Measurements from ENCODE around the gene P2RX6. TPM values are rescaled to one million over a fixed set of nuclear protein-coding genes. Genes with fewer than 3 reads are reported as not detected.

Gene P2RX6
- total and polyA plus RNA-seq, 4 donors, result 0.05 to 0.59 (median 0.33) TPM

GRCh38 chr22:20972933-20973577 lies 41.9 kb upstream of the P2RX6 start (continued):
- TF ChIP-seq, protein P1, sequence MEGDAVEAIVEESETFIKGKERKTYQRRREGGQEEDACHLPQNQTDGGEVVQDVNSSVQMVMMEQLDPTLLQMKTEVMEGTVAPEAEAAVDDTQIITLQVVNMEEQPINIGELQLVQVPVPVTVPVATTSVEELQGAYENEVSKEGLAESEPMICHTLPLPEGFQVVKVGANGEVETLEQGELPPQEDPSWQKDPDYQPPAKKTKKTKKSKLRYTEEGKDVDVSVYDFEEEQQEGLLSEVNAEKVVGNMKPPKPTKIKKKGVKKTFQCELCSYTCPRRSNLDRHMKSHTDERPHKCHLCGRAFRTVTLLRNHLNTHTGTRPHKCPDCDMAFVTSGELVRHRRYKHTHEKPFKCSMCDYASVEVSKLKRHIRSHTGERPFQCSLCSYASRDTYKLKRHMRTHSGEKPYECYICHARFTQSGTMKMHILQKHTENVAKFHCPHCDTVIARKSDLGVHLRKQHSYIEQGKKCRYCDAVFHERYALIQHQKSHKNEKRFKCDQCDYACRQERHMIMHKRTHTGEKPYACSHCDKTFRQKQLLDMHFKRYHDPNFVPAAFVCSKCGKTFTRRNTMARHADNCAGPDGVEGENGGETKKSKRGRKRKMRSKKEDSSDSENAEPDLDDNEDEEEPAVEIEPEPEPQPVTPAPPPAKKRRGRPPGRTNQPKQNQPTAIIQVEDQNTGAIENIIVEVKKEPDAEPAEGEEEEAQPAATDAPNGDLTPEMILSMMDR (IDR thresholded peaks at IDR 0.05; ENCODE audit: low read depth, low read length, missing input control), result no peak
- TF ChIP-seq FOXA1 (IDR thresholded peaks at IDR 0.05) (no peak), HNF4A (conservative IDR thresholded peaks at IDR 0.05) (no peak), FOXA2 (IDR thresholded peaks at IDR 0.05) (no peak), NR2F2 (IDR thresholded peaks at IDR 0.05) (no peak)
- TF ChIP-seq, protein P2, sequence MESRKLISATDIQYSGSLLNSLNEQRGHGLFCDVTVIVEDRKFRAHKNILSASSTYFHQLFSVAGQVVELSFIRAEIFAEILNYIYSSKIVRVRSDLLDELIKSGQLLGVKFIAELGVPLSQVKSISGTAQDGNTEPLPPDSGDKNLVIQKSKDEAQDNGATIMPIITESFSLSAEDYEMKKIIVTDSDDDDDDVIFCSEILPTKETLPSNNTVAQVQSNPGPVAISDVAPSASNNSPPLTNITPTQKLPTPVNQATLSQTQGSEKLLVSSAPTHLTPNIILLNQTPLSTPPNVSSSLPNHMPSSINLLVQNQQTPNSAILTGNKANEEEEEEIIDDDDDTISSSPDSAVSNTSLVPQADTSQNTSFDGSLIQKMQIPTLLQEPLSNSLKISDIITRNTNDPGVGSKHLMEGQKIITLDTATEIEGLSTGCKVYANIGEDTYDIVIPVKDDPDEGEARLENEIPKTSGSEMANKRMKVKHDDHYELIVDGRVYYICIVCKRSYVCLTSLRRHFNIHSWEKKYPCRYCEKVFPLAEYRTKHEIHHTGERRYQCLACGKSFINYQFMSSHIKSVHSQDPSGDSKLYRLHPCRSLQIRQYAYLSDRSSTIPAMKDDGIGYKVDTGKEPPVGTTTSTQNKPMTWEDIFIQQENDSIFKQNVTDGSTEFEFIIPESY (IDR thresholded peaks at IDR 0.05), result no peak

DNA sequence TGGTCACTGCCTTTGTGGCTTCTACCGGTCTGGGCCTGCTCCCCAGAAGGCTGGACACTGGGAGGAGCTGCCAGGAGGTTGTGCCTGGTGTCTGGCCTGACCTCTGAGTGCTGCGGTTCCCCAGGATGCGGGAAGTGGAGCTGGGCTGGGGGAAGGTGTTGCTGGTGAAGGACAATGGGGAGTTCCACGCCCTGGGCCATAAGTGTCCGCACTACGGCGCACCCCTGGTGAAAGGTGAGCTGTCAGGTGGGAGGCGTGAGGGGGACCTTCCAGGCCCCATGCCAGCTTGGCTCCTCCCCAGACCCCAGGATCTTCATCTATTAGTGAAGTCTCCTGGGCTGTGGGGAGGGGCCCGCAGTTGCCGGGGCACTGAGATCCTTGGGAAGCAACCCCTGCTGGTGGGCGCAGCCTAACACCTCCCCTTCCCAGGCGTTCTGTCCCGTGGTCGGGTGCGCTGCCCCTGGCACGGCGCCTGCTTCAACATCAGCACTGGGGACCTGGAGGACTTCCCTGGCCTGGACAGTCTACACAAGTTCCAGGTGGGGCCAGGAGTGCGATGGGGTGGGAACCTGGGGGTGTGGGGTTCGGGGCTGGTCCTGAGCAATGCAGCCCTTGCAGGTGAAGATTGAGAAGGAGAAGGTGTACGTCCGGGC lies 41.2 kb upstream of the P2RX6 start:
- Histone ChIP-seq H3K27me3 (ENCODE audit: control insufficient read depth in 4 of 4, insufficient read depth in 4 of 4, low read length in 3 of 4) (no peaks in the 10 kb centered on the region), H3K27ac (ENCODE audit: low read depth in 1 of 2, low read length in 2 of 2) (no peak overlapping the region), H3K4me3 (ENCODE audit: low read depth in 1 of 3, low read length in 3 of 3) (no peak overlapping the region), H3K9ac (ENCODE audit: low read depth in 1 of 2, low read length in 2 of 2) (no peak overlapping the region), H3K9me3 (ENCODE audit: control insufficient read depth in 4 of 4, low read length in 3 of 4) (no peaks in the 10 kb centered on the region), H3K36me3 (ENCODE audit: control insufficient read depth in 4 of 4, insufficient read depth in 3 of 4, low read depth in 1 of 4, low read length in 3 of 4) (no peaks in the 10 kb centered on the region), H3K4me1 (ENCODE audit: control insufficient read depth in 4 of 4, insufficient read depth in 4 of 4, low read length in 3 of 4) (peaks cover 0 to 1% (median 0%) of the 10 kb centered on the region in 4 donors)
- TF ChIP-seq FOXA2 (IDR thresholded peaks at IDR 0.05), result no peak
- no peak for DNase-seq (ENCODE audit: low spot score)
- WGBS, result 73% methylated on average over 21 of the region's 21 CpGs

DNA sequence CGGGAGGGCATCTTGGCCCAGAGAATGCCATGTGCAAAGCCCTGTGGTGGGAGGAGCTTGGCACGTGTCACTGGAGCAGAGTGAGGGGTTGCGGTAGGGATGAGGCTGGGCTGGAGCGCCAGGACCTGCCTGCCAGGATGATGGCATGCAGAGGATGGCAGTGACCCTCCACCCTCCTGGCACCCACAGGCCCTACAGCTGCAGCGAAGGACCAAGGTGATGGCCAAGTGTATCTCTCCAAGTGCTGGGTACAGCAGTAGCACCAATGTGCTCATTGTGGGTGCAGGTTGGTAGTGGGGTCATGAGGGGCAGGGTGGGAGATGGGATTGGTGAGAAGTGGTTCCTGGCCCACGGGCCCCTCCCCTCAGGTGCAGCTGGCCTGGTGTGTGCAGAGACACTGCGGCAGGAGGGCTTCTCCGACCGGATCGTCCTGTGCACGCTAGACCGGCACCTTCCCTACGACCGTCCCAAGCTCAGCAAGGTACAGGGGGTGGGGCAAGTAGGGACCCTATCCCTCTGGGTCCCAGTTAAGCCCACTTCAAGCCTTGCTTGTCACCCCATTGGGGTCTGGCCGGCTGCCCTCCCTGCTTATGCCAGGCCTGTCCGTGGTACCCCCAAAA lies 40.5 kb upstream of the P2RX6 start:
- no peak for DNase-seq (ENCODE audit: low spot score)
- Histone ChIP-seq H3K9ac (ENCODE audit: low read depth in 1 of 2, low read length in 2 of 2) (no peak overlapping the region), H3K27ac (ENCODE audit: low read depth in 1 of 2, low read length in 2 of 2) (no peak overlapping the region), H3K36me3 (ENCODE audit: control insufficient read depth in 4 of 4, insufficient read depth in 3 of 4, low read depth in 1 of 4, low read length in 3 of 4) (no peaks in the 10 kb centered on the region), H3K4me1 (ENCODE audit: control insufficient read depth in 4 of 4, insufficient read depth in 4 of 4, low read length in 3 of 4) (peaks cover 0 to 3% (median 1%) of the 10 kb centered on the region in 4 donors), H3K9me3 (ENCODE audit: control insufficient read depth in 4 of 4, low read length in 3 of 4) (no peaks in the 10 kb centered on the region), H3K27me3 (ENCODE audit: control insufficient read depth in 4 of 4, insufficient read depth in 4 of 4, low read length in 3 of 4) (no peaks in the 10 kb centered on the region), H3K4me3 (ENCODE audit: low read depth in 1 of 3, low read length in 3 of 3) (no peak overlapping the region)
- WGBS, result 89% methylated on average over 16 of the region's 16 CpGs
- TF ChIP-seq, protein P3, sequence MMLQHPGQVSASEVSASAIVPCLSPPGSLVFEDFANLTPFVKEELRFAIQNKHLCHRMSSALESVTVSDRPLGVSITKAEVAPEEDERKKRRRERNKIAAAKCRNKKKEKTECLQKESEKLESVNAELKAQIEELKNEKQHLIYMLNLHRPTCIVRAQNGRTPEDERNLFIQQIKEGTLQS (IDR thresholded peaks at IDR 0.05), result no peak
- TF ChIP-seq HNF4G (IDR thresholded peaks at IDR 0.05) (no peak), HNF4A (conservative IDR thresholded peaks at IDR 0.05) (no peak), RAD21 (IDR thresholded peaks at IDR 0.05) (no peak), TAF1 (conservative IDR thresholded peaks at IDR 0.05) (no peak), NR2F2 (IDR thresholded peaks at IDR 0.05) (no peak), FOXA1 (IDR thresholded peaks at IDR 0.05) (no peak)
- TF ChIP-seq, protein P2 (IDR thresholded peaks at IDR 0.05), result no peak
- TF ChIP-seq, protein P1 (IDR thresholded peaks at IDR 0.05; ENCODE audit: low read depth, low read length, missing input control), result no peak
- TF ChIP-seq, protein P4, sequence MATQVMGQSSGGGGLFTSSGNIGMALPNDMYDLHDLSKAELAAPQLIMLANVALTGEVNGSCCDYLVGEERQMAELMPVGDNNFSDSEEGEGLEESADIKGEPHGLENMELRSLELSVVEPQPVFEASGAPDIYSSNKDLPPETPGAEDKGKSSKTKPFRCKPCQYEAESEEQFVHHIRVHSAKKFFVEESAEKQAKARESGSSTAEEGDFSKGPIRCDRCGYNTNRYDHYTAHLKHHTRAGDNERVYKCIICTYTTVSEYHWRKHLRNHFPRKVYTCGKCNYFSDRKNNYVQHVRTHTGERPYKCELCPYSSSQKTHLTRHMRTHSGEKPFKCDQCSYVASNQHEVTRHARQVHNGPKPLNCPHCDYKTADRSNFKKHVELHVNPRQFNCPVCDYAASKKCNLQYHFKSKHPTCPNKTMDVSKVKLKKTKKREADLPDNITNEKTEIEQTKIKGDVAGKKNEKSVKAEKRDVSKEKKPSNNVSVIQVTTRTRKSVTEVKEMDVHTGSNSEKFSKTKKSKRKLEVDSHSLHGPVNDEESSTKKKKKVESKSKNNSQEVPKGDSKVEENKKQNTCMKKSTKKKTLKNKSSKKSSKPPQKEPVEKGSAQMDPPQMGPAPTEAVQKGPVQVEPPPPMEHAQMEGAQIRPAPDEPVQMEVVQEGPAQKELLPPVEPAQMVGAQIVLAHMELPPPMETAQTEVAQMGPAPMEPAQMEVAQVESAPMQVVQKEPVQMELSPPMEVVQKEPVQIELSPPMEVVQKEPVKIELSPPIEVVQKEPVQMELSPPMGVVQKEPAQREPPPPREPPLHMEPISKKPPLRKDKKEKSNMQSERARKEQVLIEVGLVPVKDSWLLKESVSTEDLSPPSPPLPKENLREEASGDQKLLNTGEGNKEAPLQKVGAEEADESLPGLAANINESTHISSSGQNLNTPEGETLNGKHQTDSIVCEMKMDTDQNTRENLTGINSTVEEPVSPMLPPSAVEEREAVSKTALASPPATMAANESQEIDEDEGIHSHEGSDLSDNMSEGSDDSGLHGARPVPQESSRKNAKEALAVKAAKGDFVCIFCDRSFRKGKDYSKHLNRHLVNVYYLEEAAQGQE (IDR thresholded peaks at IDR 0.05), result no peak
